ENCODE data around the gene FBXO28. TPM values are rescaled to one million over a fixed set of nuclear protein-coding genes. Genes with fewer than 3 reads are reported as not detected.

Gene FBXO28
- total and polyA plus RNA-seq, 3 donors from 2014 or later: 23.7 to 43.7 (median 29.6) TPM

DNA sequence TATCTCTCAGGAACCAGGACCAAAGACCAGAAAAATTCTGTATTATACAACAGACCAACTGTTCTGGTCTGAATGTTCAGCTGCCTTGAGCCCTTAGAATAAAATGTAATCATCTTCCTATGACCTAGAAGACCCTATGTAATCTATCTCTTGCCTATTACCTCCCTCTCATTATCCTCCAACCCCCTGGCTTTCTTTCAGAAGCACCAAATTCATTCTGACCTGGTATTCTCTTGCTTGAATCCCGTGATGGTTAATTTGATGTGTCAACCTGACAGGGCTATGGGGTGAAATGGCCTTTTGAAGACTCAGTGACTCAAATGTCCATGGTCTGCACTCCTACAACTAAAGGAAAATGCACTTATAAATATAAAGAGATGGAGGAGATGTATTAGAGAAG is 21.8 kb upstream of the FBXO28 start:
- no peaks in the 10 kb centered on the region for H3K36me3 ChIP-seq (ENCODE audit: low read depth, missing control alignments)
- no peak overlapping the region for H3K27ac ChIP-seq
- H3K4me3 ChIP-seq: no peak overlapping the region
- no peaks in the 10 kb centered on the region for H3K27me3 ChIP-seq
- intact Hi-C loops (cut with DNase I; ENCODE audit: low total_unique reads): no loop called here
- no peaks in the 10 kb centered on the region for H3K9me3 ChIP-seq
- no peak for TF ChIP-seq POLR2A (IDR thresholded peaks at IDR 0.05)
- H3K4me1 ChIP-seq: no peaks in the 10 kb centered on the region
- 89 to 91% methylated on average over 1 of the region's 1 CpG for WGBS, 2 donors
- no peak for DNase-seq

DNA sequence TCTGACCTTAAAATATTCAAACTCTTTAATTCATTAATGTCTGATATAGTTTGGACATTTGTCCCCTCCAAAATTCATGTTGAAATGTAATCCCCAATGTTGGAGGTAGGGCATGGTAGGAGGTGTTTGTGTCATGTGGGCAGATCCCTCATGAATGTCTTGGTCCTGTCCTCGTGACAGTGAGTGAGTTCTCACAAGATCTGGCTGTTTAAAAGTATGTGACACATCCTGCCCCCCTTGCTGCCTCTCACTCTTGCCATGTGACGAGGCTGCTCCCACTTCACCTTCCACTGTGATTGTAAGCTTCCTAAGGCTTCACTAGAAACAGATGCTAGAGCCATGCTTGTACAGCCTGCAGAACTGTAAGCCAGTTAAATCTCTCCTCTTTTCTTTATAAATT is 21.3 kb upstream of the FBXO28 start:
- Histone ChIP-seq H3K4me3 (no peak overlapping the region), H3K4me1 (no peaks in the 10 kb centered on the region), H3K36me3 (ENCODE audit: low read depth, missing control alignments) (no peaks in the 10 kb centered on the region), H3K27ac (no peak overlapping the region), H3K9me3 (no peaks in the 10 kb centered on the region), H3K27me3 (no peaks in the 10 kb centered on the region)
- 73 to 78% methylated on average over 2 of the region's 2 CpGs for WGBS, 2 donors
- no peak for TF ChIP-seq POLR2A (IDR thresholded peaks at IDR 0.05)
- no peak for TF ChIP-seq CTCF (IDR thresholded peaks at IDR 0.05)
- DNase-seq: no peak
- intact Hi-C loops (cut with DNase I; ENCODE audit: low total_unique reads): no loop called here

- intact Hi-C loops (cut with DNase I; ENCODE audit: low total_unique reads): no loop called here
- Histone ChIP-seq H3K27me3 (no peaks in the 10 kb centered on the region), H3K36me3 (ENCODE audit: low read depth, missing control alignments) (no peaks in the 10 kb centered on the region), H3K27ac (no peak overlapping the region), H3K4me1 (no peaks in the 10 kb centered on the region), H3K9me3 (no peaks in the 10 kb centered on the region), H3K4me3 (no peak overlapping the region)
- no peak for TF ChIP-seq CTCF (IDR thresholded peaks at IDR 0.05)
- TF ChIP-seq POLR2A (IDR thresholded peaks at IDR 0.05): no peak
- WGBS, 2 donors: 88 to 92% methylated on average over 1 of the region's 1 CpG
- DNase-seq: no peak
These were observed 18.6 kb upstream of the FBXO28 start for GRCh38 chr1:224095339-224095738.

DNA sequence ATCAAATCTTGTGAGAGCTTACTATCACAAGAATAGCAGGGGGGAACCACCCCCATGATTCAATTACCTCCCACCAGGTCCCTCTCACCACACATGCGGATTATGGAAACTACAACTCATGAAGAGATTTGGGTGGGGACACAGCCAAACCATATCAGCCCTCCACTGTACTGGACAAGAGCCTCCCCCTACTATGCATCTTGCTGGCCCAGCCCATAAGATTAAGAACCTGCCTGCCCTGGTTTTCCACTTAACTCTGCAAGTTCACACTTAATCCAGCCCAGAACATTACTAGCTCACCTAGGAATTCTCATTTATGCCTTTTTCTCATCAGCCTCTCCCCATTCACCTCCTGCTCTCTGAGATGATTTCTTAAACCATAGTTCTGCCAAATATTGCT is 18.0 kb upstream of the FBXO28 start:
- H3K4me1 ChIP-seq: no peaks in the 10 kb centered on the region
- no peak for DNase-seq
- intact Hi-C loops (cut with DNase I; ENCODE audit: low total_unique reads): no loop called here
- H3K4me3 ChIP-seq: no peak overlapping the region
- H3K36me3 ChIP-seq (ENCODE audit: low read depth, missing control alignments): no peaks in the 10 kb centered on the region
- H3K9me3 ChIP-seq: no peaks in the 10 kb centered on the region
- H3K27ac ChIP-seq: no peak overlapping the region
- no peaks in the 10 kb centered on the region for H3K27me3 ChIP-seq
- TF ChIP-seq POLR2A (IDR thresholded peaks at IDR 0.05): no peak
- TF ChIP-seq CTCF (IDR thresholded peaks at IDR 0.05): no peak
- WGBS, 2 donors: 80 to 93% methylated on average over 1 of the region's 1 CpG

DNA sequence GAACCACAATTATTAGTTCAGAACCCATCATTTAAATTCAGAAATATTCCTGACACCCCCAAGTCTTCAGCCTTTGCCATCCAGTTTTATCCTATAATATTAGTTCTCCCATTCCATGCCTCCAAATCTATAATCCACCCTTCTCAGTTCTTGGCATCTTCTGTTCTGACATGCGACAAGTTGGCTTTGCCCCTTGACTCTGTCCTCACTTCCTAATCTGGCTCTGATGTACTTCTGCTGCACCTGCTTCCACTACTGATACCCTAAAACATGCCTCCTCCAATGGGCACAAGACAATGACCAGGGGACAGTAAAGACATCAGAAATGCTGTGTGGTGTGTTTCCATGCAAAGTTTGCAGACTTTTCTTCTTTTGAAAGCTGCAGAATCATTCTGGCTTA is 17.1 kb upstream of the FBXO28 start:
- 92 to 93% methylated on average over 1 of the region's 1 CpG for WGBS, 2 donors
- no peak overlapping the region for H3K4me3 ChIP-seq
- H3K27ac ChIP-seq: no peak overlapping the region
- H3K36me3 ChIP-seq (ENCODE audit: low read depth, missing control alignments): no peaks in the 10 kb centered on the region
- intact Hi-C loops (cut with DNase I; ENCODE audit: low total_unique reads): no loop called here
- H3K27me3 ChIP-seq: no peaks in the 10 kb centered on the region
- H3K4me1 ChIP-seq: no peaks in the 10 kb centered on the region
- H3K9me3 ChIP-seq: no peaks in the 10 kb centered on the region
- no peak for DNase-seq
- no peak for TF ChIP-seq CTCF (IDR thresholded peaks at IDR 0.05)
- no peak for TF ChIP-seq POLR2A (IDR thresholded peaks at IDR 0.05)
